ENCODE data around the gene TMX3. TPM values are rescaled to one million over a fixed set of nuclear protein-coding genes. Genes with fewer than 3 reads are reported as not detected.

The TMX3 gene
- total RNA-seq, 1 experiment from 2014 or later = 39.5 TPM

DNA sequence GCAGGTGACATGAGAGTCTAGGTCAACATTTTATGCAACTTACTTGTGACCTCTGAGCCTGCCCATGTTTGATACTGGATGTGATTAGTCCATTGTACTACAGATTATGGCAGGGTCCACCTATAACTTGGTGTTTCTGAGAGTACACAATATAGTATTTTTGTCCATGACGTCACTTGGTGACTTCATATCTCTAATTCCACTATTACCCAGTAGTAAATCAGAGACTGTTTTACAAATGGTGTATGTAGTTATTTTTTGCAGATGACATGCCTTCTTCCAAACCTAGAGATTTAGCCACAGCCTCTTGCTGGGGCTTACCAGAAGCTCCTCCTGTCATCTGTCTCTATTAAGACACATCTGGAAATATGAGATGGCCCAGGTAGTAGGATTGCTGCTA, 24.6 kb upstream of the TMX3 start:
- H3K27ac ChIP-seq (ENCODE audit: insufficient read length, low read depth, low read length) = no peak overlapping the region
- no peak overlapping the region for H3K14ac ChIP-seq (ENCODE audit: insufficient read depth, low read length)
- no peaks in the 10 kb centered on the region for H3K27me3 ChIP-seq (ENCODE audit: insufficient read depth, low read length)
- H3K18ac ChIP-seq (ENCODE audit: insufficient read length, low read depth, low read length) = no peak overlapping the region
- no peaks in the 10 kb centered on the region for H3K23me2 ChIP-seq (ENCODE audit: insufficient read length, low read depth, low read length, poor library complexity, severe bottlenecking)
- no peak overlapping the region for H4K5ac ChIP-seq (ENCODE audit: insufficient read length, low read depth, low read length)
- no peak overlapping the region for H2BK20ac ChIP-seq (ENCODE audit: low read depth, low read length, poor library complexity, severe bottlenecking)
- H3T11ph ChIP-seq (ENCODE audit: low read length) = no peak overlapping the region
- WGBS (ENCODE audit: extremely low coverage, insufficient read length, low lambda C conversion rate) = no CpG with 5 or more reads among the region's 1 CpG
- Mint-ChIP-seq H3K36me3 (ENCODE audit: insufficient read depth in 1 of 3, low read depth in 3 of 3) (no peaks in the 10 kb centered on the region), H3K27me3 (ENCODE audit: low read depth) (no peaks in the 10 kb centered on the region), H3K4me3 (no peak overlapping the region), H3K9me3 (no peaks in the 10 kb centered on the region), H3K27ac (no peak overlapping the region), H3K4me1 (peaks cover 0 to 4% of the 10 kb centered on the region in 2 experiments; a peak in 2 of 4 replicates)
- no peaks in the 10 kb centered on the region for H3K79me2 ChIP-seq (ENCODE audit: insufficient read depth, low read length)
- no peak overlapping the region for H2BK120ac ChIP-seq (ENCODE audit: low read depth, low read length, poor library complexity, severe bottlenecking)
- no peak overlapping the region for H4K8ac ChIP-seq (replicated peaks; ENCODE audit: insufficient read length, low read depth, low read length)
- no peak overlapping the region for H2AK5ac ChIP-seq (ENCODE audit: insufficient read length, low read length)
- no peak for DNase-seq
- H3K4me1 ChIP-seq (ENCODE audit: insufficient read depth, low read length) = no peaks in the 10 kb centered on the region
- no peak for TF ChIP-seq CTCF (conservative IDR thresholded peaks at IDR 0.05)
- H3K9me3 ChIP-seq (ENCODE audit: control insufficient read depth, low read depth, low read length) = no peaks in the 10 kb centered on the region
- H3K79me1 ChIP-seq (ENCODE audit: insufficient read depth, low read depth, low read length, poor library complexity, severe bottlenecking) = no peaks in the 10 kb centered on the region
- H3K4ac ChIP-seq (ENCODE audit: low read depth, low read length) = no peak overlapping the region
- H4K91ac ChIP-seq (ENCODE audit: insufficient read length, low read depth, low read length) = no peak overlapping the region
- no peak overlapping the region for H3K9ac ChIP-seq (ENCODE audit: extremely low read depth, insufficient read length, low read length)
- no peak overlapping the region for H2BK15ac ChIP-seq (ENCODE audit: low read depth, low read length)
- H2AFZ ChIP-seq (ENCODE audit: low read length) = no peak overlapping the region
- no peak overlapping the region for H3K4me2 ChIP-seq (ENCODE audit: insufficient read depth, insufficient read length, low read length)
- H3K23ac ChIP-seq (ENCODE audit: insufficient read length, low read depth, low read length) = no peak overlapping the region
- no peak overlapping the region for H2BK5ac ChIP-seq (ENCODE audit: insufficient read length, low read length)
- no peak overlapping the region for H3K56ac ChIP-seq (ENCODE audit: insufficient read length, low read depth, low read length)
- H2BK12ac ChIP-seq (ENCODE audit: insufficient read length, low read depth, low read length) = no peak overlapping the region
- H4K20me1 ChIP-seq (ENCODE audit: control insufficient read depth, insufficient read depth, insufficient read length) = no peaks in the 10 kb centered on the region
